CD14-positive monocyte (primary cell): ENCODE measurements around the gene KCNN2. TPM values are rescaled to one million over a fixed set of nuclear protein-coding genes. Genes with fewer than 3 reads are reported as not detected.

Experiments
- DNase-seq, 3 donors: peaks; one replicate each; pipeline ENCODE4 v3.0.0-alpha.2; 2011 to 2022
- H2AFZ ChIP-seq: 2 replicates; pipeline ENCODE4 v1.6.0; 2012; ENCODE audit warnings: mild to moderate bottlenecking, low read depth, low read length, inconsistent platforms; ENCODE audit not compliant: insufficient read depth, poor library complexity, severe bottlenecking
- H3K27ac ChIP-seq, 2 donors: 1 replicate in 1 of 2; 2 replicates in 1 of 2; pipeline ENCODE4 v1.5.1; 2012 to 2013; ENCODE audit warnings: low read length in 2 of 2, control low read depth in 1 of 2, inconsistent platforms in 1 of 2, low read depth in 1 of 2, mild to moderate bottlenecking in 1 of 2
- H3K27me3 ChIP-seq, 2 donors: one replicate each; pipeline versions ENCODE4 v1.6.0 to v1.6.1; 2011 to 2013; ENCODE audit warnings: low read length in 2 of 2; ENCODE audit not compliant: control insufficient read depth in 2 of 2, insufficient read depth in 2 of 2
- H3K36me3 ChIP-seq, 2 donors: replicated peaks in 1 of 2; 1 replicate in 1 of 2; 2 replicates in 1 of 2; pipeline versions ENCODE4 v1.5.1 to v1.6.1; 2012 to 2013; ENCODE audit warnings: low read length in 2 of 2, control low read depth in 1 of 2, inconsistent platforms in 1 of 2, mild to moderate bottlenecking in 1 of 2; ENCODE audit not compliant: insufficient read depth in 2 of 2, control insufficient read depth in 1 of 2
- H3K4me1 ChIP-seq, 2 donors: 1 replicate in 1 of 2; 2 replicates in 1 of 2; pipeline versions ENCODE4 v1.5.1 to v1.6.1; 2012 to 2013; ENCODE audit warnings: low read length in 2 of 2, control low read depth in 1 of 2, inconsistent platforms in 1 of 2, mild to moderate bottlenecking in 1 of 2, moderate library complexity in 1 of 2; ENCODE audit not compliant: insufficient read depth in 2 of 2, control insufficient read depth in 1 of 2
- H3K4me2 ChIP-seq: replicated peaks from 2 replicates; pipeline ENCODE3; 2012; ENCODE audit warnings: low read length, moderate library complexity, mild to moderate bottlenecking; ENCODE audit not compliant: poor library complexity, severe bottlenecking; ENCODE audit errors: extremely low read depth
- H3K4me3 ChIP-seq, 3 experiments: fragments of 200-600 bp in 1 of 3; sonication (generic) in 1 of 3; replicated peaks in 1 of 3; 1 replicate in 2 of 3; 2 replicates in 1 of 3; pipeline ENCODE4 v1.5.1; 2011 to 2013; ENCODE audit warnings: low read length in 3 of 3, mild to moderate bottlenecking in 3 of 3, control low read depth in 2 of 3, low read depth in 2 of 3, inconsistent platforms in 1 of 3, moderate library complexity in 1 of 3
- H3K79me2 ChIP-seq: 2 replicates; pipeline ENCODE4 v1.6.0; 2012; ENCODE audit warnings: mild to moderate bottlenecking, control low read depth, inconsistent platforms, low read length, moderate library complexity; ENCODE audit not compliant: insufficient read depth
- H3K9ac ChIP-seq: 2 replicates; pipeline ENCODE4 v1.6.0; 2017; ENCODE audit warnings: low read length, mild to moderate bottlenecking; ENCODE audit not compliant: insufficient read depth, poor library complexity, severe bottlenecking
- H3K9me3 ChIP-seq, 2 donors: replicated peaks in 1 of 2; 1 replicate in 1 of 2; 2 replicates in 1 of 2; pipeline versions ENCODE4 v1.5.1 to v1.6.1; 2012 to 2013; ENCODE audit warnings: low read length in 2 of 2, control low read depth in 1 of 2; ENCODE audit not compliant: control insufficient read depth in 1 of 2, insufficient read depth in 1 of 2
- H4K20me1 ChIP-seq: 2 replicates; pipeline ENCODE4 v1.6.0; 2012; ENCODE audit warnings: mild to moderate bottlenecking, low read length, control low read depth, moderate library complexity; ENCODE audit not compliant: insufficient read depth
- H3K27ac Mint-ChIP-seq, 7 donors: one replicate each; pipeline ENCODE4 v1.8.0; 2020; ENCODE audit warnings: mild to moderate bottlenecking in 7 of 7, mixed read lengths in 7 of 7, moderate library complexity in 6 of 7, inconsistent platforms in 2 of 7
- H3K27me3 Mint-ChIP-seq, 3 donors: one replicate each; pipeline ENCODE4 v1.8.0; 2021 to 2022; ENCODE audit warnings: low read depth in 3 of 3, mild to moderate bottlenecking in 3 of 3, mixed read lengths in 3 of 3, moderate library complexity in 3 of 3, inconsistent platforms in 1 of 3
- H3K36me3 Mint-ChIP-seq, 2 donors: one replicate each; pipeline ENCODE4 v1.8.0; 2020; ENCODE audit warnings: mixed read lengths in 2 of 2, inconsistent platforms in 1 of 2, mild to moderate bottlenecking in 1 of 2
- H3K4me1 Mint-ChIP-seq: one replicate; pipeline ENCODE4 v1.8.0; 2020; ENCODE audit warnings: mild to moderate bottlenecking, mixed read lengths
- H3K4me3 Mint-ChIP-seq, 2 donors: one replicate each; pipeline ENCODE4 v1.8.0; 2020; ENCODE audit warnings: mild to moderate bottlenecking in 2 of 2, mixed read lengths in 2 of 2, moderate library complexity in 1 of 2
- H3K9me3 Mint-ChIP-seq, 7 donors: one replicate each; pipeline ENCODE4 v1.8.0; 2020 to 2022; ENCODE audit warnings: mixed read lengths in 7 of 7, mild to moderate bottlenecking in 6 of 7, moderate library complexity in 6 of 7, inconsistent platforms in 2 of 7
- WGBS: methylation state at CpG from one replicate; pipeline ENCODE4 v1.1.5; 2013; ENCODE audit warnings: missing lambda C conversion rate; ENCODE audit not compliant: insufficient coverage; 5-methylcytosine and 5-hydroxymethylcytosine counted together
- intact Hi-C, 2 donors: fragments of 100-400 bp; cut with micrococcal nuclease; formaldehyde crosslinking; loops; one replicate each; pipeline versions ENCODE4 v1.15.0 to v1.15.1; 2023
- polyA plus RNA-seq, 3 donors: library from polyadenylated mRNA; depleted of rRNA in 1 of 3; unstranded in 2 of 3; stranded (reverse) in 1 of 3; fragments of 300-500 nt in 2 of 3; fragments of >200 nt in 1 of 3; fragmentation: Illumina TruSeq in 2 of 3; gene quantifications; 1 replicate in 2 of 3; 2 replicates in 1 of 3; pipeline ENCODE4 v1.2.3, GENCODE V29; 2012 to 2021
- TF ChIP-seq, protein P1 (sequence below): fragments of 200-600 bp; IDR thresholded peaks from one replicate; pipeline ENCODE4 v1.8.0; 2022; ENCODE audit warnings: antibody characterized with exemption, mild to moderate bottlenecking

KCNN2 gene
- polyA plus RNA-seq, 3 donors: not detected

GRCh38 chr5:114319821-114320220 is 42.0 kb upstream of the KCNN2 start:
- Histone ChIP-seq H3K79me2 (no peaks in the 10 kb centered on the region), H2AFZ (no peak overlapping the region), H3K36me3 (no peaks in the 10 kb centered on the region), H4K20me1 (no peaks in the 10 kb centered on the region), H3K4me1 (no peaks in the 10 kb centered on the region), H3K27ac (no peak overlapping the region), H3K4me2 (no peak overlapping the region), H3K27me3 (no peaks in the 10 kb centered on the region), H3K4me3 (no peak overlapping the region), H3K9ac (no peak overlapping the region), H3K9me3 (no peaks in the 10 kb centered on the region)
- no peak overlapping the region for H3K27ac Mint-ChIP-seq
- DNase-seq: no peak
- intact Hi-C loops: no loop called here
- H3K4me3 Mint-ChIP-seq: no peak overlapping the region
- H3K9me3 Mint-ChIP-seq: peaks cover 0 to 2% (median 0%) of the 10 kb centered on the region in 7 donors
- H3K27me3 Mint-ChIP-seq: peaks cover 1 to 3% (median 2%) of the 10 kb centered on the region in 3 donors
- no peaks in the 10 kb centered on the region for H3K36me3 Mint-ChIP-seq
- no peaks in the 10 kb centered on the region for H3K4me1 Mint-ChIP-seq
- TF ChIP-seq, protein P1, sequence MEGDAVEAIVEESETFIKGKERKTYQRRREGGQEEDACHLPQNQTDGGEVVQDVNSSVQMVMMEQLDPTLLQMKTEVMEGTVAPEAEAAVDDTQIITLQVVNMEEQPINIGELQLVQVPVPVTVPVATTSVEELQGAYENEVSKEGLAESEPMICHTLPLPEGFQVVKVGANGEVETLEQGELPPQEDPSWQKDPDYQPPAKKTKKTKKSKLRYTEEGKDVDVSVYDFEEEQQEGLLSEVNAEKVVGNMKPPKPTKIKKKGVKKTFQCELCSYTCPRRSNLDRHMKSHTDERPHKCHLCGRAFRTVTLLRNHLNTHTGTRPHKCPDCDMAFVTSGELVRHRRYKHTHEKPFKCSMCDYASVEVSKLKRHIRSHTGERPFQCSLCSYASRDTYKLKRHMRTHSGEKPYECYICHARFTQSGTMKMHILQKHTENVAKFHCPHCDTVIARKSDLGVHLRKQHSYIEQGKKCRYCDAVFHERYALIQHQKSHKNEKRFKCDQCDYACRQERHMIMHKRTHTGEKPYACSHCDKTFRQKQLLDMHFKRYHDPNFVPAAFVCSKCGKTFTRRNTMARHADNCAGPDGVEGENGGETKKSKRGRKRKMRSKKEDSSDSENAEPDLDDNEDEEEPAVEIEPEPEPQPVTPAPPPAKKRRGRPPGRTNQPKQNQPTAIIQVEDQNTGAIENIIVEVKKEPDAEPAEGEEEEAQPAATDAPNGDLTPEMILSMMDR: no peak
- no CpG with 5 or more reads among the region's 1 CpG for WGBS

DNA sequence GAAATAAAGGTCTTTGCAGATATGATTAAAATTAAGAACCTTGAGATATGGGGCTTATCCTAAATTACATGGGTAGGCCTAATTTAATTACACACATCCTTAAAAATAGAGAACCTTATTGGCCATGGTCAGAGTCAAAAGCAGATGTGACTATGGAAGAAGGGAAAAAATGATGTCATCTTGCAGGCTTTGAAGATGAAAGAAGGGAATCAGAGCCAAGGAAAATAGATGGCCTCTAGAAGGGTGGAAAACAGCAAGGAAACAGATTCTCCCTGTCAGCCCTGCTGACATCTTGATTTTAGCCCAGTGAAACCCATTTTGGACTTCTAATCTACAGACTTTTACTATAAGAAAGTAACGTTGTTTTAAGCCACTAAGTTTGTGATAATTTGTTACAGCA is 37.6 kb upstream of the KCNN2 start:
- Mint-ChIP-seq H3K4me3 (no peak overlapping the region), H3K36me3 (no peaks in the 10 kb centered on the region), H3K27me3 (peaks cover 0 to 2% (median 2%) of the 10 kb centered on the region in 3 donors), H3K9me3 (peaks cover 0 to 2% (median 0%) of the 10 kb centered on the region in 7 donors), H3K27ac (no peak overlapping the region), H3K4me1 (no peaks in the 10 kb centered on the region)
- H3K36me3 ChIP-seq: no peaks in the 10 kb centered on the region
- H2AFZ ChIP-seq: no peak overlapping the region
- TF ChIP-seq, protein P1: no peak
- intact Hi-C loops: no loop called here
- no peaks in the 10 kb centered on the region for H3K79me2 ChIP-seq
- DNase-seq: no peak
- H3K27me3 ChIP-seq: no peaks in the 10 kb centered on the region
- no peaks in the 10 kb centered on the region for H3K4me1 ChIP-seq
- H3K27ac ChIP-seq: no peak overlapping the region
- no peak overlapping the region for H3K9ac ChIP-seq
- H4K20me1 ChIP-seq: no peaks in the 10 kb centered on the region
- no peaks in the 10 kb centered on the region for H3K9me3 ChIP-seq
- WGBS: no CpG with 5 or more reads among the region's 1 CpG
- no peak overlapping the region for H3K4me2 ChIP-seq
- no peak overlapping the region for H3K4me3 ChIP-seq
